ENCODE data around the gene ERMAP.
"Not testable (repeated sequence)": the region's sequence is repeated elsewhere in the genome, so short reads cannot be mapped to it uniquely, and the experiment has no call there.

ERMAP gene

DNA sequence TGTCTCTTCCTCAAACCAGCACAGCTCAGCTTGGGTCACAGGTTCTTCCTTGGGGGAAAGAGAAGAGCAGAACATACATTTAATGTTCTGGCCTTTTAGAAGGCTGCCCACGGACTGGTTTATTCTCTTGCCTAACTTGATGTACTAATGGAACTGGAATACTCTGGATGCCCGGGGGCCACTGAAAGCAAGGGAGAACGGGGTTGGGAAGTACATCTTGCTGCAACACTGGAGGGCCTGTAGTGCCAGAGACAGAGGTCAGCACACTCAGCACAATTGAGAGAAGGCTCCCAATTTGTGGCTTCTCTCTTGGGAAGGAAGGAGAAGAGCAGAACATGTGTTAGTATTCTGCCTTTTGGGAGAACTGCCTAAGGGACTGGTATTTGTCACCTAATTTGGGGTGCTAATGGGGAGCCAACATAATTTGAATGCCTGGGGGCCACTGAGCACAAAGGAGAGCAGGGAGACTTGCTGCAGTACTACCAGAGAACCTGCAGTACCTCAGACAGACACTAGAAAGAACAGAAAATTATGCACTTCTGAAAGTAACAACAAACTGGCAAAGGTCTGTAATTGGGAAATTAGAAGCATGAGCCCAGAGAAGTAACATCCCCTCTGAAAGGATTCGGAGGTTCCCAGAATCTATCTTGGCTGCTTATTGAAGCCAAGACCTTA, 43.6 kb downstream of the ERMAP start:
- Histone ChIP-seq H3K27ac (no peak overlapping the region), H3K36me3 (ENCODE audit: insufficient read depth) (no peaks in the 10 kb centered on the region), H3K9ac (no peak overlapping the region), H3K27me3 (ENCODE audit: insufficient read depth, low read depth) (no peaks in the 10 kb centered on the region), H3K4me1 (ENCODE audit: low read depth, poor library complexity, severe bottlenecking) (no peaks in the 10 kb centered on the region), H3K4me3 (IDR thresholded peaks at IDR 0.05; ENCODE audit: insufficient read depth, low read depth, low read length) (no peak overlapping the region), H3K79me2 (ENCODE audit: insufficient read depth, low read depth) (no peaks in the 10 kb centered on the region), H2AFZ (ENCODE audit: low read depth) (no peak overlapping the region), H4K20me1 (ENCODE audit: insufficient read depth) (no peaks in the 10 kb centered on the region), H3K4me2 (no peak overlapping the region)
- TF ChIP-seq, protein P1, sequence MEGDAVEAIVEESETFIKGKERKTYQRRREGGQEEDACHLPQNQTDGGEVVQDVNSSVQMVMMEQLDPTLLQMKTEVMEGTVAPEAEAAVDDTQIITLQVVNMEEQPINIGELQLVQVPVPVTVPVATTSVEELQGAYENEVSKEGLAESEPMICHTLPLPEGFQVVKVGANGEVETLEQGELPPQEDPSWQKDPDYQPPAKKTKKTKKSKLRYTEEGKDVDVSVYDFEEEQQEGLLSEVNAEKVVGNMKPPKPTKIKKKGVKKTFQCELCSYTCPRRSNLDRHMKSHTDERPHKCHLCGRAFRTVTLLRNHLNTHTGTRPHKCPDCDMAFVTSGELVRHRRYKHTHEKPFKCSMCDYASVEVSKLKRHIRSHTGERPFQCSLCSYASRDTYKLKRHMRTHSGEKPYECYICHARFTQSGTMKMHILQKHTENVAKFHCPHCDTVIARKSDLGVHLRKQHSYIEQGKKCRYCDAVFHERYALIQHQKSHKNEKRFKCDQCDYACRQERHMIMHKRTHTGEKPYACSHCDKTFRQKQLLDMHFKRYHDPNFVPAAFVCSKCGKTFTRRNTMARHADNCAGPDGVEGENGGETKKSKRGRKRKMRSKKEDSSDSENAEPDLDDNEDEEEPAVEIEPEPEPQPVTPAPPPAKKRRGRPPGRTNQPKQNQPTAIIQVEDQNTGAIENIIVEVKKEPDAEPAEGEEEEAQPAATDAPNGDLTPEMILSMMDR (conservative IDR thresholded peaks at IDR 0.05; ENCODE audit: low read depth, low read length), result no peak

DNA sequence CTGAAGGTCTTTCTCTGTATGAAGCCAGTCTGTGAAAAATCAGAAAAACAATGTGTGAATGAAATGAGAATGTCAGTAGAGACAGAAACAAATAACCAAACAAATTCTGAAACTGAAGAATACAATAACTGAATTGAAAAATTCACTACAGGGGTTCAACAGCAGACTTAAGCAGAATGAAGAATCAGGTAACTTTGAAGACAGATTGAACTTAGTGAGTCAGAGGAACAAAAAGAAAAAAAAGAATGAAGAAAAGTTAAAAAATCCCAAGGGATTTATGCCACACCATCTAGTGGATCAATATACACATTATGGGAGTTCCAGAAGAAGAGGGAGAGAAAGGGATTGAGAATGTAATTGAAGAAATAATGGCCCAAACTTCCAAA, 44.1 kb downstream of the ERMAP start:
- Histone ChIP-seq H3K79me2 (ENCODE audit: insufficient read depth, low read depth) (no peaks in the 10 kb centered on the region), H2AFZ (ENCODE audit: low read depth) (no peak overlapping the region), H3K27ac (no peak overlapping the region), H3K27me3 (ENCODE audit: insufficient read depth, low read depth) (no peaks in the 10 kb centered on the region), H3K4me3 (IDR thresholded peaks at IDR 0.05; ENCODE audit: insufficient read depth, low read depth, low read length) (no peak overlapping the region), H3K4me2 (no peak overlapping the region), H3K9ac (no peak overlapping the region), H3K4me1 (ENCODE audit: low read depth, poor library complexity, severe bottlenecking) (no peaks in the 10 kb centered on the region), H4K20me1 (ENCODE audit: insufficient read depth) (no peaks in the 10 kb centered on the region), H3K36me3 (ENCODE audit: insufficient read depth) (no peaks in the 10 kb centered on the region)
- TF ChIP-seq, protein P1 (conservative IDR thresholded peaks at IDR 0.05; ENCODE audit: low read depth, low read length), result no peak

DNA sequence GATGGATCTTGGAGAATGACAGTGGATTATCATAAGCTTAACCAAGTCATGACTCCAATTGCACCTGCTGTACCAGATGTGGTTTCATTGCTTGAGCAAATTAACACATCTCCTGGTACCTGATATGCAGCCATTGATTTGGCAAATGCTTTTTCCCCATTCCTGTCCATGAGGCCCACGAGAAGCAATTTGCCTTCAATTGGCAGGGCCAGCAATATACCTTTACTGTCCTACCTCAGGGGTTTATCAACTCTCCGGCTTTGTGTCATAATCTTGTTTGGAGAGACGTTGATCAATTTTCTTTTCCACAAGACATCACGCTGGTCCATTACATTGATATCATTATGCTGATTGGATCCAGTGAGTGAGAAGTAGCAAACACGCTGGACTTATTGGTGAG, 49.6 kb downstream of the ERMAP start:
- no peaks in the 10 kb centered on the region for H3K27me3 ChIP-seq (ENCODE audit: insufficient read depth, low read depth)

DNA sequence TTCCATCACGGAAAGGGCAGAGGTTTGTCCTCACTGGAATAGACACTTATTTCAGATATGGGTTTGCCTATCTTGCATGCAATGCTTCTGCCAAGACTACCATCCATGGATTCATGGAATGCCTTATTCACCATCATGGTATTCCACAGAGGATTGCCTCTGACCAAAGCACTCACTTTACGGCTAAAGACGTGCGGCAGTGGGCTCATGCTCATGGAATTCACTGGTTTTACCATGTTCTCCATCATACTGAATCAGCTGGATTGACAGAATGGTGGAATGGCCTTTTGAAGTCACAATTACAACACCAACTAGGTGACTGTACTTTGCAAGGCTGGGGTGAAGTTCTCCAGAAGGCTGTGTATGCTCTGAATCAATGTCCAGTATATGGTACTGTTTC, 51.5 kb downstream of the ERMAP start:
- not testable (repeated sequence) for H3K4me1 ChIP-seq (ENCODE audit: low read depth, poor library complexity, severe bottlenecking); H3K4me3 ChIP-seq (IDR thresholded peaks at IDR 0.05; ENCODE audit: insufficient read depth, low read depth, low read length); H3K27ac ChIP-seq; H2AFZ ChIP-seq (ENCODE audit: low read depth); H3K27me3 ChIP-seq (ENCODE audit: insufficient read depth, low read depth); H3K79me2 ChIP-seq (ENCODE audit: insufficient read depth, low read depth); H4K20me1 ChIP-seq (ENCODE audit: insufficient read depth); H3K4me2 ChIP-seq; H3K9ac ChIP-seq; H3K36me3 ChIP-seq (ENCODE audit: insufficient read depth)

More for the DNA sequence above, 49.6 kb downstream of the ERMAP start:
- TF ChIP-seq, protein P1 (conservative IDR thresholded peaks at IDR 0.05; ENCODE audit: low read depth, low read length), result no peak
- H3K4me2 ChIP-seq, result no peak overlapping the region
- H3K79me2 ChIP-seq (ENCODE audit: insufficient read depth, low read depth), result no peaks in the 10 kb centered on the region
- no peaks in the 10 kb centered on the region for H4K20me1 ChIP-seq (ENCODE audit: insufficient read depth)
- no peak overlapping the region for H2AFZ ChIP-seq (ENCODE audit: low read depth)
- no peak overlapping the region for H3K9ac ChIP-seq
- H3K4me3 ChIP-seq (IDR thresholded peaks at IDR 0.05; ENCODE audit: insufficient read depth, low read depth, low read length), result no peak overlapping the region
- no peak overlapping the region for H3K27ac ChIP-seq
- no peaks in the 10 kb centered on the region for H3K4me1 ChIP-seq (ENCODE audit: low read depth, poor library complexity, severe bottlenecking)
- no peaks in the 10 kb centered on the region for H3K36me3 ChIP-seq (ENCODE audit: insufficient read depth)

DNA sequence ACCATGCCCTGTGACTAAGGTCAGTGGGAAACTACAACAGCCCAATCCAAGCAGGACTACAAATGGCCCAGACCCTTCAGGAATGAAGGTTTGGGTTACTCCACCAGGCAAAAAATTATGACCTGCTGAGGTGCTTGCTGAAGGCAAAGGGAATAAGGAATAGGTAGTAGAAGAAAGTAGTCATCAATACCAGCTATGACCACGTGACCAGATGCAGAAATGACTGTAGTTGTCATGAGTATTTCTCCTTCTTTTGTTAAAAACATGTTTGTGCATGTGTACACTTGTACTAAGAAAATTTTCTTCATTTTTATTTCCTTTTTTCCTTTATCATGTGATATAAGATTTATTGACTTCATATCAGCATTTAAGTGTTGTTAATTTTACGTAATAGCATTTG, 52.3 kb downstream of the ERMAP start:
- not testable (repeated sequence) for H2AFZ ChIP-seq (ENCODE audit: low read depth); H3K27me3 ChIP-seq (ENCODE audit: insufficient read depth, low read depth); H3K27ac ChIP-seq; H3K79me2 ChIP-seq (ENCODE audit: insufficient read depth, low read depth); H3K4me1 ChIP-seq (ENCODE audit: low read depth, poor library complexity, severe bottlenecking); H4K20me1 ChIP-seq (ENCODE audit: insufficient read depth); H3K4me3 ChIP-seq (IDR thresholded peaks at IDR 0.05; ENCODE audit: insufficient read depth, low read depth, low read length); H3K36me3 ChIP-seq (ENCODE audit: insufficient read depth); H3K9ac ChIP-seq; H3K4me2 ChIP-seq

DNA sequence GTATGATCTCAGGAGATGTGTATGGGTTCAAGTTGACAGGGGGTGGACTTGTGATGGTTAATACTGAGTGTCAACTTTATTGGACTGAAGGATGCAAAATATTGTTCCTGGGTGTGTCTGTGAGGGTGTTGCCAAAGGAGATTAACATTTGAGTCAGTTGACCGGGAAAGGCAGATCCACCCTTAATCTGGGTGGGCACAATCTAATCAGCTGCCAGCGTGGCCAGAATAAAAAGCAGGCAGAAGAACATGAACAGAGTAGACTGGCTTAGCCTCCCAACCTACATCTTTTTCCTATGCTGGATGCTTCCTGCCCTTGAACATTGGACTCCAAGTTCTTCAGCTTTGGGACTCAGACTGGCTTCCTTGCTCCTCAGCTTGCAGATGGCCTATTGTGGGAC, 52.8 kb downstream of the ERMAP start:
- not testable (repeated sequence) for H4K20me1 ChIP-seq (ENCODE audit: insufficient read depth); H3K4me2 ChIP-seq; H3K9ac ChIP-seq; H3K36me3 ChIP-seq (ENCODE audit: insufficient read depth); H2AFZ ChIP-seq (ENCODE audit: low read depth); H3K4me3 ChIP-seq (IDR thresholded peaks at IDR 0.05; ENCODE audit: insufficient read depth, low read depth, low read length); H3K27ac ChIP-seq; H3K4me1 ChIP-seq (ENCODE audit: low read depth, poor library complexity, severe bottlenecking); H3K27me3 ChIP-seq (ENCODE audit: insufficient read depth, low read depth); H3K79me2 ChIP-seq (ENCODE audit: insufficient read depth, low read depth)

DNA sequence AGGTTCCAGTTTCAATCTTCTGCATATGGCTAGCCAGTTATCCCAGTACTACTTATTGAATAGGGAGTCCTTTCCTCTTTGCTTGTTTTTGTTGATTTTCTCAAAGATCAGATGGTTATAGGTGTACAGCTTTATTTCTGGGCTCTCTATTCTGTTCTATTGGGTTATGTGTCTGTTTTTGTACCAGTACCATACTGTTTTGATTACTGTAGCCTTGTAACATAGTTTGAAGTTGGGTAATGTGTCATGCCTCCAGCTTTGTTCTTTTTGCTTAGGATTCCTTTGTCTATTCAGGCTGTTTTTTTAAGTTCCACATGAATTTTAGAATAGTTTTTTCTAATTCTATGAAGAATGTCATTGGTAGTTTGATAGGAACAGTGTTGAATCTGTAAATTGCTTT, 56.2 kb downstream of the ERMAP start:
- not testable (repeated sequence) for H4K20me1 ChIP-seq (ENCODE audit: insufficient read depth); H3K36me3 ChIP-seq (ENCODE audit: insufficient read depth); H3K27ac ChIP-seq; H3K79me2 ChIP-seq (ENCODE audit: insufficient read depth, low read depth); H3K4me3 ChIP-seq (IDR thresholded peaks at IDR 0.05; ENCODE audit: insufficient read depth, low read depth, low read length); H3K27me3 ChIP-seq (ENCODE audit: insufficient read depth, low read depth); H3K4me2 ChIP-seq; H2AFZ ChIP-seq (ENCODE audit: low read depth); H3K9ac ChIP-seq; H3K4me1 ChIP-seq (ENCODE audit: low read depth, poor library complexity, severe bottlenecking)
